Karpas-422 (cell line): ENCODE results near the gene METTL18. TPM values are rescaled to one million over a fixed set of nuclear protein-coding genes. Genes with fewer than 3 reads are reported as not detected.

Experiments
- DNase-seq: peaks from one replicate; pipeline ENCODE4 v3.0.0-alpha.2; 2015
- H2AFZ ChIP-seq: fragments of 200-600 bp; sonication (generic); 2 replicates; pipeline ENCODE4 v1.6.1; 2014; ENCODE audit warnings: antibody characterized with exemption, low read length, mixed read lengths
- H3K27ac ChIP-seq: fragments of 200-600 bp; sonication (generic); 2 replicates; pipeline ENCODE4 v1.5.1; 2014; ENCODE audit warnings: mild to moderate bottlenecking, low read length, moderate library complexity
- H3K27me3 ChIP-seq: fragments of 200-600 bp; sonication (generic); 2 replicates; pipeline ENCODE4 v1.6.1; 2014; ENCODE audit warnings: low read length, mixed read lengths
- H3K36me3 ChIP-seq: fragments of 200-600 bp; sonication (generic); 2 replicates; pipeline ENCODE4 v1.6.1; 2014; ENCODE audit warnings: low read length, mixed read lengths; ENCODE audit not compliant: insufficient read depth
- H3K4me1 ChIP-seq: fragments of 200-600 bp; sonication (generic); 2 replicates; pipeline ENCODE4 v1.6.1; 2014; ENCODE audit warnings: mild to moderate bottlenecking, low read length, mixed read lengths
- H3K4me2 ChIP-seq: fragments of 200-600 bp; sonication (generic); 2 replicates; pipeline ENCODE4 v1.6.1; 2014; ENCODE audit warnings: low read length, low read depth, mild to moderate bottlenecking; ENCODE audit not compliant: poor library complexity, severe bottlenecking
- H3K4me3 ChIP-seq: fragments of 200-600 bp; sonication (generic); 2 replicates; pipeline ENCODE4 v1.5.1; 2014; ENCODE audit warnings: mild to moderate bottlenecking, antibody characterized with exemption, low read length, mixed read lengths
- H3K79me2 ChIP-seq: fragments of 200-600 bp; sonication (generic); 2 replicates; pipeline ENCODE4 v1.6.1; 2014; ENCODE audit warnings: mild to moderate bottlenecking, low read length, mixed read lengths
- H3K9ac ChIP-seq: fragments of 200-600 bp; sonication (generic); 2 replicates; pipeline ENCODE4 v1.6.0; 2014; ENCODE audit warnings: low read length
- H3K9me2 ChIP-seq: fragments of 200-600 bp; sonication (generic), shearing (Covaris generic); replicated peaks from 2 replicates; pipeline ENCODE4 v1.6.0; 2014; ENCODE audit warnings: mild to moderate bottlenecking, low read length, moderate library complexity; ENCODE audit not compliant: insufficient read depth
- H3K9me3 ChIP-seq: fragments of 300-700, 200-600 bp; sonication (generic); 2 replicates; pipeline ENCODE4 v1.6.1; 2014; ENCODE audit warnings: low read length, mixed read lengths
- H4K20me1 ChIP-seq: fragments of 200-600 bp; sonication (generic); 2 replicates; pipeline ENCODE4 v1.6.1; 2014; ENCODE audit warnings: mild to moderate bottlenecking, antibody characterized with exemption, low read length, low read depth; ENCODE audit not compliant: insufficient read depth
- total RNA-seq: library from RNA; depleted of rRNA; stranded (reverse); fragments of >200 nt; shearing (Covaris generic); gene quantifications from 2 replicates; pipeline ENCODE4 v1.2.3, GENCODE V29; 2014; ENCODE audit warnings: low replicate concordance

Gene METTL18
- total RNA-seq, 1 experiment from 2014 or later = 10.4 TPM

DNA sequence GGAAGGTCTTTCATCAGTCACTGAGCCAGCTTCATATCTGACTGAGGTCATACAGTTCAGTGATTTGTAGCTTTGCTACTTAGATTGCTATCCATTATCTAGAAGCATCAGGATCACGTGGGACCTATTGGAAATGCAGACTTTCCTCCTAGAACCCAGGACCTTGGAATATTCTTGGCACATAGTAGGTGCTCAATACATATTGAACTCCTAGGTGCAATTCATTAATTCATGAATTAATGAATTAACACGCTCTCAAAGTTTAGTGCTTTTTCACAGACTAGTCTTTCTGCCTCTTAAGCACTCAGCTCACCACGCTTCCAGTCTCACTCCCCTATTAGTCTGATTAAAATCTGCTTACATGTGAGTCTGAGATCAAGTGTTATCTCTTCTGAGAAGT, 12.1 kb downstream of the METTL18 start:
- H3K36me3 ChIP-seq = no peaks in the 10 kb centered on the region
- no peak overlapping the region for H3K27ac ChIP-seq
- no peak overlapping the region for H3K9ac ChIP-seq
- no peak overlapping the region for H2AFZ ChIP-seq
- no peaks in the 10 kb centered on the region for H3K79me2 ChIP-seq
- DNase-seq = no peak
- no peak overlapping the region for H3K4me3 ChIP-seq
- no peaks in the 10 kb centered on the region for H3K4me1 ChIP-seq
- no peaks in the 10 kb centered on the region for H3K9me3 ChIP-seq
- no peaks in the 10 kb centered on the region for H3K27me3 ChIP-seq
- no peaks in the 10 kb centered on the region for H4K20me1 ChIP-seq
- no peaks in the 10 kb centered on the region for H3K9me2 ChIP-seq
- no peak overlapping the region for H3K4me2 ChIP-seq

DNA sequence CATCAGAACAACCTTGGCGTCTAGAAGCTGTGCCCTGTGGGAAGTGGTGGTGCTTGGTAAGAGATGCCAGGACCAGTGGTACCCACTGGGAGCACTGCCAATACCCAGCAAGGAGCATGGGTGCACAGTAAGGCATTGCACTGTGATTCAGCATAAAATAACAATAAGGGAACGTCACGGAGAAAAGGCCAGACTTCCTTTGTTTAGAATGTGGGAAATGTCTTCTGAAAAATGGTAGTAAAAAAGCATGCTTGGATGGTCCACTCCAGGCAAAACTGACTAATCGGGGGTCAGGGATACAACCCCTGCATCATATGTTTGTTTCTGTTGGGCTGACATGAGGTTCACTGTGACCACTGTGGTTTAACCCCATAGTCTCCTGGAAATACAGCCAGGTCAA, 14.7 kb downstream of the METTL18 start:
- DNase-seq = no peak
- Histone ChIP-seq H2AFZ (no peak overlapping the region), H3K36me3 (no peaks in the 10 kb centered on the region), H3K27me3 (no peaks in the 10 kb centered on the region), H3K9me2 (no peaks in the 10 kb centered on the region), H3K9ac (no peak overlapping the region), H3K9me3 (no peaks in the 10 kb centered on the region), H3K4me1 (no peaks in the 10 kb centered on the region), H3K27ac (no peak overlapping the region), H3K4me2 (no peak overlapping the region), H3K4me3 (no peak overlapping the region), H4K20me1 (no peaks in the 10 kb centered on the region), H3K79me2 (no peaks in the 10 kb centered on the region)

DNA sequence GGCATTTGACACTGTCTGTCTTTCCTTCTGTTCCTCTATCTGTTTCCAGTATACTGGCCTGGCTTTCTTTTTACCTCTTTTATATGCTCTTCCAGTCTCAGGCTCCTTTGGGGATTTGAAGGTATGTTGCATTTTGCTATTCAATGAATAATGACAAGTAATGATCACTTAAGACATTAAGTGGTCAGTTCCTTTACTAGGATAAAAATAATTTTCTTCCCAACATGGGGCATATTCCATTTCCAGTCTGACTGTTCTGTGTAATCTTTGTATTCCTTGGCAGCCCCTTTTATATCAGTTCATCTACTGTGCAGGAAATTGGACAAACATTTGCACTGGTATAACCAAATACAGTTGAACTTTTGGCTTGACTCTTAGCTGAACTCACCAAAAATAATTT, 15.6 kb downstream of the METTL18 start:
- Histone ChIP-seq H3K4me3 (no peak overlapping the region), H3K27me3 (no peaks in the 10 kb centered on the region), H3K4me1 (no peaks in the 10 kb centered on the region), H3K9me3 (no peaks in the 10 kb centered on the region), H2AFZ (no peak overlapping the region), H4K20me1 (no peaks in the 10 kb centered on the region), H3K79me2 (no peaks in the 10 kb centered on the region), H3K36me3 (no peaks in the 10 kb centered on the region), H3K9ac (no peak overlapping the region), H3K27ac (no peak overlapping the region), H3K4me2 (no peak overlapping the region), H3K9me2 (no peaks in the 10 kb centered on the region)
- no peak for DNase-seq

DNA sequence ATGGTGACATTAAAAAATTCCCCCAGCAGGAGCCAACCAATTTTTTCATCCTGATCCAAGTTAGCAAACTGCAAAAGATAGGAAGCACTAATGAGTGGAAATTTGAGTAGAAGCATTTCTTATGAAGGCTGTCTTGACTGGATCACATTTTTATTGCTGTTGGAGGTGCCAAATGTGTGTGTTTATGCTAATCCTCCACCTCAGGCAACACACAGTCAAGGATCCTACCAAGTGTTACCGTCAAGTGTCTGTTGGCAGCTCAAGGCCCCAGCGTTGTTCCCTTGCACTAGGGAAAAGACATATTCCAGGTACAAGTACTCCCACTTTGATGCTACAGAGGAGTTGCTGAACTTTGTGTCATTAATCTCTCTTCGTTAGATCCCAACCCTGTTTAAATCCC, 18.3 kb downstream of the METTL18 start:
- no peak overlapping the region for H3K27ac ChIP-seq
- DNase-seq = no peak
- H3K27me3 ChIP-seq = no peaks in the 10 kb centered on the region
- H3K9me2 ChIP-seq = no peaks in the 10 kb centered on the region
- H3K36me3 ChIP-seq = no peaks in the 10 kb centered on the region
- no peaks in the 10 kb centered on the region for H3K9me3 ChIP-seq
- no peak overlapping the region for H3K9ac ChIP-seq
- H3K4me2 ChIP-seq = no peak overlapping the region
- no peaks in the 10 kb centered on the region for H3K4me1 ChIP-seq
- no peaks in the 10 kb centered on the region for H3K79me2 ChIP-seq
- H2AFZ ChIP-seq = no peak overlapping the region
- no peak overlapping the region for H3K4me3 ChIP-seq
- no peaks in the 10 kb centered on the region for H4K20me1 ChIP-seq

DNA sequence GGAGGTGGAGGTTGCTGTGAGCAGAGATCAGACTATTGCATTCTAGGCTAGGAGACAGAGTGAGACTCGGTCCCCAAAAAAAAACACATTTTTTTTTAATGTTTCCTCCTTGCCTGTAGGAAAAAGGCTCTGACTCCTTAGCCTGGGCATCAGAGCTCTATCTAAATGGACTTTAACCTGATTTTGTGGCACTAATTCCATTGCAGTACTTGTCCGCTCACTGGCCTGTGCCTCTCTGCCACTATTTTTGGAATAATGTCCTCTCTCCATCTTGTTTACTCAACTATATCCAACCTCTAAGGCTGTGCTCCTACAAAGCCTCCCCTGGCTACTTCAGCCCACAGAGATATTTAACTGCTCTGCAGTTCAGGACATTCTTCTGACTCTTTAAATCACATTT, 26.5 kb downstream of the METTL18 start:
- no peaks in the 10 kb centered on the region for H3K4me1 ChIP-seq
- H3K36me3 ChIP-seq = no peaks in the 10 kb centered on the region
- no peak overlapping the region for H2AFZ ChIP-seq
- H3K9me2 ChIP-seq = no peaks in the 10 kb centered on the region
- H3K27ac ChIP-seq = no peak overlapping the region
- H3K9me3 ChIP-seq = no peaks in the 10 kb centered on the region
- no peaks in the 10 kb centered on the region for H3K27me3 ChIP-seq
- no peak for DNase-seq
- no peak overlapping the region for H3K4me3 ChIP-seq
- H3K9ac ChIP-seq = no peak overlapping the region
- no peaks in the 10 kb centered on the region for H4K20me1 ChIP-seq
- H3K4me2 ChIP-seq = no peak overlapping the region
- H3K79me2 ChIP-seq = no peaks in the 10 kb centered on the region

DNA sequence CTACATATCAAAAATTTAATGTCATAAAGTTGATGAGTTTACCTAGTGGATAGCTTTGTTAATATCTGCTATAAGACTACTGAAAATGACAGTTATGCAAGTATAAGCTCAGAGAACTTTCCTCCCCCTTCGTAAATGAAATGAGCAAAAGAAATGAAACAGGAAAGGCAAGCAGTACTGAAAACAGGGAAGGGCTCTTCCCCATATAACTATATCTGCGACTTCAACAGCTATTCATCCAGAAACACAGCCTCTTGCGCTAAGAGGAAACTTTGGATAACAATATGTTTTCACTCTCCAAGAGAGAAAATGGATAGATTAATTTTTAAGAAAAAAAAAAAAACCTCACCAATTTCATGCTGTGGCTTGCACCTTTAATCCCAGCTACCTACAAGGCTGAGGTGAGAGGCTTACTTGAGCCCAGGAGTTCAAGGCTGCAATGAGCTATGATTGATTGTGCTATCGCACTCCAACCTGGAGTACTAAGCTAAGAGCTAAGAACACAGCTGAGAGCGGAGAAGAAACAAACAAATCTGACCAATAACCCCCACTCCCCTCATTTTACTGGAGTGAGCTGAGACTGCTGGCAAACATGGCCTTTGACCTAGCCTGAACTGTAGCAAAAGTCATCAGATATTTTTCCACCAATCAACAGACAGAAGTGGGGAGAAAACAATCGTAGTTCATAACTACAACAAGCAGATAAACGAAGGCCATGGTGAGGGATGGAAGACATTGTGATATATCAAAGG, 29.0 kb downstream of the METTL18 start:
- no peak overlapping the region for H3K9ac ChIP-seq

DNA sequence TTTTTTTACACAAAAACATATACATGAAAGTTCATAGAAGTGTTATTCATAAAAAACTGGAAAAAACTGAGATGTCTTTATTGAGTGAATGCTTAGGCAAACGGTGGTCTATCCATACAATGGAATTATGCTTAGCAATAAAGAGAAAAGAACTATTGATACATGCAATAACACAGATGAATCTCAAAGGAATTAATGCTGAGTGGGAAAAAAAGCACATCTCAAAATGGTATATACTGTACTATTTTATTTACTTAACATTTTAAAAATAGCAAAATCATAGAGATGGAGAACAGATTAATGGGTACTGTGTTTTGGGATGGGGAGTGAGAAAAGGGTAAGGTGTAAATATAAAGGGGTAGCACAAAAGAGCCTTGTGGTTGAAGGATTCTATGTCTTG, 29.8 kb downstream of the METTL18 start:
- Histone ChIP-seq H3K4me3 (no peak overlapping the region), H4K20me1 (no peaks in the 10 kb centered on the region), H3K9me2 (no peaks in the 10 kb centered on the region), H3K79me2 (no peaks in the 10 kb centered on the region), H3K9me3 (no peaks in the 10 kb centered on the region), H3K36me3 (no peaks in the 10 kb centered on the region), H2AFZ (no peak overlapping the region), H3K9ac (no peak overlapping the region), H3K4me2 (no peak overlapping the region), H3K27me3 (no peaks in the 10 kb centered on the region), H3K4me1 (no peaks in the 10 kb centered on the region), H3K27ac (no peak overlapping the region)
- DNase-seq = no peak

More for the DNA sequence above, 29.0 kb downstream of the METTL18 start:
- Histone ChIP-seq H3K9me3 (no peaks in the 10 kb centered on the region), H2AFZ (no peak overlapping the region), H3K4me1 (no peaks in the 10 kb centered on the region), H3K4me3 (no peak overlapping the region), H3K27me3 (no peaks in the 10 kb centered on the region), H3K79me2 (no peaks in the 10 kb centered on the region), H3K36me3 (no peaks in the 10 kb centered on the region), H3K27ac (no peak overlapping the region), H4K20me1 (no peaks in the 10 kb centered on the region), H3K4me2 (no peak overlapping the region), H3K9me2 (no peaks in the 10 kb centered on the region)
- no peak for DNase-seq

DNA sequence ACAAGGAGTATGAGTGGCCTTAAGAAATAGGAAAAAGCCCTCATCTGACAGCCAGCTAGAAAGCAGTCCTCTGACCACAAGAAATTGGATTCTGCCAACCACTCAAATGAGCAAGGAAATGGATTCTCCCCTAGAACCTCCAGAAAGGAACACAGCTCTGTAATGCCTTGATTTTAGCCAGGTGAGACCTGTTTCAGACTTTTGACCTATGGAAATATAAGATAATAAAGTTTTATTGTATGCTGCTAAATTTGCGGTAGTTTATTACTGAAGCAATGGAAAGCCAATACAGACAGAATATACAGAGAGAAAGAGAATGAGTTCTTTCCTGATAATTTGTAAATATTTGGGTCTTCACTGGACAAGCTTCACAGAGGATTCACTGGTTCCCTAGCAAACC, 32.0 kb downstream of the METTL18 start:
- no peaks in the 10 kb centered on the region for H3K36me3 ChIP-seq

More for the DNA sequence above, 32.0 kb downstream of the METTL18 start:
- Histone ChIP-seq H3K9me3 (no peaks in the 10 kb centered on the region), H3K27me3 (no peaks in the 10 kb centered on the region), H4K20me1 (no peaks in the 10 kb centered on the region), H3K79me2 (no peaks in the 10 kb centered on the region), H3K4me1 (no peaks in the 10 kb centered on the region), H3K4me3 (no peak overlapping the region), H3K4me2 (no peak overlapping the region), H3K9ac (no peak overlapping the region), H3K27ac (no peak overlapping the region), H2AFZ (no peak overlapping the region), H3K9me2 (no peaks in the 10 kb centered on the region)
- no peak for DNase-seq
